ENCODE data around the gene METTL9. TPM values are rescaled to one million over a fixed set of nuclear protein-coding genes. Genes with fewer than 3 reads are reported as not detected.

Gene METTL9
- total and polyA plus RNA-seq, 9 of the 15 experiments (the other 6 are each of a cell fraction or from before 2014, with no cell fraction given): 12.2 to 107 (median 79.1) TPM

DNA sequence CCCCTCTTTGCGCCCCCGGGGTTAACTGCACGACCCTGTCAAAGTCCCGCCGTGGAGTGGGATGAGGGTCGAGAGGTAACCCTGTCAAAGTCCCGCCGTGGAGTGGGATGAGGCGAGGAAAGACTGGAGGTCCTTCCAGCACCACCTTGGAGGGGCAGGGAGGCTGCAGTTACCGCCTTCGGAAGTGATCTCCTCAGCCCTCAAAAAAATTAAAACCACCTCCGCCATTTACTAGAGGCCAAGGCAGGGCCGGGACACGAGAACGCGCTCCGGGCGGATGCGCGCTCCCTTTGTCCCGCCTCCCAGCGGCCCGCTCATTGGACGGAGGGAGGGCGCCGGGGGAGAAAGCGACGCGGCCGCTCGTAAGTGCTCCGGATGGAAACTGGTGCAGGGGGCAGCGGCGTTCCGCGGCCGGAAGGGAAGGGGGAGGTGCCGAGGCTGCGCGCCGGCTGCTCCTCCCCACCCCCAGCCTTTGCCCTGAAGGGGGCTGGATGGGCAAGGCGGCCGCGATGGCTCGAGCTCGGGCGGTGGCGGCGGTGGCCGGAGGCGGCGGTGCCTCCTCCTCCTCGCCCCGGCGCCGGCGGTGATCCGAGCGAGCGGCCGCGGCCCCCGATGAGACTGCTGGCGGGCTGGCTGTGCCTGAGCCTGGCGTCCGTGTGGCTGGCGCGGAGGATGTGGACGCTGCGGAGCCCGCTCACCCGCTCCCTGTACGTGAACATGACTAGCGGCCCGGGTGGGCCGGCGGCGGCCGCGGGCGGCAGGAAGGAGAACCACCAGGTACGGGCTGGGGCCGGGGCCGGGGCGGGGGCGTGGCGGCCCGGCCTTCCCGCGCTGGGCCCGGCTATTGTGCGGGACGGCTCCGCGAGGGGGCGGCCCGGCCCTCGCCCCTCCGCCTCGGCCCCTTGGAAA is at the start of gene METTL9 (continued):
- TF ChIP-seq, protein P1, sequence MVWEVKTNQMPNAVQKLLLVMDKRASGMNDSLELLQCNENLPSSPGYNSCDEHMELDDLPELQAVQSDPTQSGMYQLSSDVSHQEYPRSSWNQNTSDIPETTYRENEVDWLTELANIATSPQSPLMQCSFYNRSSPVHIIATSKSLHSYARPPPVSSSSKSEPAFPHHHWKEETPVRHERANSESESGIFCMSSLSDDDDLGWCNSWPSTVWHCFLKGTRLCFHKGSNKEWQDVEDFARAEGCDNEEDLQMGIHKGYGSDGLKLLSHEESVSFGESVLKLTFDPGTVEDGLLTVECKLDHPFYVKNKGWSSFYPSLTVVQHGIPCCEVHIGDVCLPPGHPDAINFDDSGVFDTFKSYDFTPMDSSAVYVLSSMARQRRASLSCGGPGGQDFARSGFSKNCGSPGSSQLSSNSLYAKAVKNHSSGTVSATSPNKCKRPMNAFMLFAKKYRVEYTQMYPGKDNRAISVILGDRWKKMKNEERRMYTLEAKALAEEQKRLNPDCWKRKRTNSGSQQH (CRISPR knock-in tag; IDR thresholded peaks at IDR 0.05): no peak
- no peak for TF ChIP-seq LARP7 (IDR thresholded peaks at IDR 0.05)
- TF ChIP-seq ZNF165 (CRISPR knock-in tag; IDR thresholded peaks at IDR 0.05; ENCODE audit: borderline replicate concordance): no peak
- no peak for TF ChIP-seq ZFPM2 (CRISPR knock-in tag; IDR thresholded peaks at IDR 0.05)
- TF ChIP-seq TCF7 (IDR thresholded peaks at IDR 0.05; ENCODE audit: borderline replicate concordance): no peak
- TF ChIP-seq LEF1 (IDR thresholded peaks at IDR 0.05): no peak
- no peak for TF ChIP-seq BCL6 (CRISPR knock-in tag; IDR thresholded peaks at IDR 0.05)
- TF ChIP-seq MEIS2 (IDR thresholded peaks at IDR 0.05; ENCODE audit: partially characterized antibody): no peak
- peak in 1 of 2 experiments; percentile 98; a peak in 2 of 4 replicates for TF ChIP-seq TRIM24 (IDR thresholded peaks at IDR 0.05)
- TF ChIP-seq MBD1 (CRISPR knock-in tag; IDR thresholded peaks at IDR 0.05): no peak
- TF ChIP-seq KAT7 (CRISPR knock-in tag; IDR thresholded peaks at IDR 0.05; ENCODE audit: borderline replicate concordance): peak; percentile 94
- peak; percentile 98 to 100 (median 99) for TF ChIP-seq ZBTB11 (CRISPR knock-in tag; IDR thresholded peaks at IDR 0.05)
- TF ChIP-seq, protein P2, sequence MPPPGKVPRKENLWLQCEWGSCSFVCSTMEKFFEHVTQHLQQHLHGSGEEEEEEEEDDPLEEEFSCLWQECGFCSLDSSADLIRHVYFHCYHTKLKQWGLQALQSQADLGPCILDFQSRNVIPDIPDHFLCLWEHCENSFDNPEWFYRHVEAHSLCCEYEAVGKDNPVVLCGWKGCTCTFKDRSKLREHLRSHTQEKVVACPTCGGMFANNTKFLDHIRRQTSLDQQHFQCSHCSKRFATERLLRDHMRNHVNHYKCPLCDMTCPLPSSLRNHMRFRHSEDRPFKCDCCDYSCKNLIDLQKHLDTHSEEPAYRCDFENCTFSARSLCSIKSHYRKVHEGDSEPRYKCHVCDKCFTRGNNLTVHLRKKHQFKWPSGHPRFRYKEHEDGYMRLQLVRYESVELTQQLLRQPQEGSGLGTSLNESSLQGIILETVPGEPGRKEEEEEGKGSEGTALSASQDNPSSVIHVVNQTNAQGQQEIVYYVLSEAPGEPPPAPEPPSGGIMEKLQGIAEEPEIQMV (tag; conservative IDR thresholded peaks at IDR 0.05; ENCODE audit: low read depth): no peak
- peak; percentile 88 for TF ChIP-seq GTF2E2 (tag; IDR thresholded peaks at IDR 0.05)
- peak; percentile 84 for TF ChIP-seq SMAD4 (CRISPR knock-in tag; conservative IDR thresholded peaks at IDR 0.05)
- no peak for TF ChIP-seq SETDB1 (IDR thresholded peaks at IDR 0.05; ENCODE audit: low read length)
- TF ChIP-seq PHF21A (IDR thresholded peaks at IDR 0.05; ENCODE audit: borderline replicate concordance, low read depth): peak; percentile 66; the same call in 1 of the 2 replicates
- no peak for TF ChIP-seq RFX1 (IDR thresholded peaks at IDR 0.05)
- TF ChIP-seq JUNB (CRISPR knock-in tag; conservative IDR thresholded peaks at IDR 0.05): no peak
- peak; percentile 76 for TF ChIP-seq ESRRA (IDR thresholded peaks at IDR 0.05; ENCODE audit: borderline replicate concordance, low read depth)
- no peak for TF ChIP-seq ZNF311 (CRISPR knock-in tag; IDR thresholded peaks at IDR 0.05)

All from K562 (cell line).